Brain microvascular endothelial cell (primary cell): Measurements from ENCODE around the gene CCL19.

Experiments
- DNase-seq: peaks from one replicate; pipeline ENCODE4 v3.0.0-alpha.2; 2020
- H3K27ac ChIP-seq: fragments of 250-450 bp; sonication (Bioruptor Pico); 2 replicates; pipeline ENCODE4 v1.5.1; 2020; ENCODE audit warnings: mild to moderate bottlenecking, moderate library complexity
- H3K27me3 ChIP-seq: fragments of 250-450 bp; sonication (Bioruptor Pico); replicated peaks from 2 replicates; pipeline ENCODE4 v1.5.1; 2020; ENCODE audit warnings: mild to moderate bottlenecking
- H3K36me3 ChIP-seq: fragments of 250-450 bp; sonication (Bioruptor Pico); replicated peaks from 2 replicates; pipeline ENCODE4 v1.5.1; 2020; ENCODE audit warnings: mild to moderate bottlenecking
- H3K4me3 ChIP-seq: 2 replicates; pipeline ENCODE4 v1.5.1; 2011; ENCODE audit warnings: low read depth, mild to moderate bottlenecking, control low read depth, low read length, moderate library complexity
- in situ Hi-C: cut with HindIII; loops from 2 replicates; pipeline ENCODE4 v1.10.0; 2017; ENCODE audit warnings: low sequenced_read_pairs, low pct_ligation_motif_present
- TF ChIP-seq, protein P1 (sequence below): IDR thresholded peaks from 2 replicates; pipeline ENCODE4 v1.5.1; 2011; ENCODE audit warnings: low read depth, mild to moderate bottlenecking, moderate library complexity, low read length, control low read depth, inconsistent platforms; ENCODE audit errors: missing control alignments

CCL19 gene

DNA sequence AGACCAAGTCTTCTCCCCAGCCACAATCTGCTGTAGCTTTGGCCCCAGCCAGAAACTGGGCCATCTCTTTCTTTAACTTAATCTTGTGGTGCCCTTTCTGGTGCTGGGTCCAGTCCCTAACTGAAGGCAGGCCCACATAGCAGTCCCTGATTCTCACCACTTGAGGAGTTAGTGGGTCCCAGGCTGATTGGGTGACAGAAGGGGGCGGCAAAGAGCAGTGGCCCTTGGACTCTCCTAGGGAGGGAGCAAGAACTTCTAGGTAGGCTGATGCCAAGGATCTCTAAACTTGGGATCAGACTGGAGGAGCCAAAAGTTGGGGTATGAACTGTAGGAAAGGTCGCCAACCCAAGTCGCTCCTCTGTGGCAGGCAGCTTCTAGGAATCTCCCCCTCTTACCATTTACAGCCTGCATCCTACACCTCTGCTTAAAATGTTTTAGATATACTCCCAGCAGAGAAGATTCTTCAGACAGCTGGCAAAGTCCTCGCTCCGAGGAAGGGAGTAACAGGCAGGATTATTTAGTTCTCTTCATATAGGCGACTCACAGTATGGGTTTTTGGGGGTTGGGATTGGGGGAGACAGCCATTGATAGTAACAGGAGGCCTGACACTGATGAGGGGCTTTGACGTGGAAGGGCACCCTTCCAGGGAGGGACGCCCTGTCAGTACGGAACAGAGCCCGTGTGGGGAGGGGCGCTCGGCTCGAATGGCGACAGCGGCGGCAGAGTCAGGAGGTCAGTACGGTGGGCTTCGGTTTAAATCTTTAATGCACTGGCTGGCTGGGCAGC, 26.6 kb downstream of the CCL19 start:
- no peaks in the 10 kb centered on the region for H3K27me3 ChIP-seq
- no peak overlapping the region for H3K27ac ChIP-seq
- in situ Hi-C loops = no loop called here
- peak overlapping the region; percentile 63 for H3K4me3 ChIP-seq
- TF ChIP-seq, protein P1, sequence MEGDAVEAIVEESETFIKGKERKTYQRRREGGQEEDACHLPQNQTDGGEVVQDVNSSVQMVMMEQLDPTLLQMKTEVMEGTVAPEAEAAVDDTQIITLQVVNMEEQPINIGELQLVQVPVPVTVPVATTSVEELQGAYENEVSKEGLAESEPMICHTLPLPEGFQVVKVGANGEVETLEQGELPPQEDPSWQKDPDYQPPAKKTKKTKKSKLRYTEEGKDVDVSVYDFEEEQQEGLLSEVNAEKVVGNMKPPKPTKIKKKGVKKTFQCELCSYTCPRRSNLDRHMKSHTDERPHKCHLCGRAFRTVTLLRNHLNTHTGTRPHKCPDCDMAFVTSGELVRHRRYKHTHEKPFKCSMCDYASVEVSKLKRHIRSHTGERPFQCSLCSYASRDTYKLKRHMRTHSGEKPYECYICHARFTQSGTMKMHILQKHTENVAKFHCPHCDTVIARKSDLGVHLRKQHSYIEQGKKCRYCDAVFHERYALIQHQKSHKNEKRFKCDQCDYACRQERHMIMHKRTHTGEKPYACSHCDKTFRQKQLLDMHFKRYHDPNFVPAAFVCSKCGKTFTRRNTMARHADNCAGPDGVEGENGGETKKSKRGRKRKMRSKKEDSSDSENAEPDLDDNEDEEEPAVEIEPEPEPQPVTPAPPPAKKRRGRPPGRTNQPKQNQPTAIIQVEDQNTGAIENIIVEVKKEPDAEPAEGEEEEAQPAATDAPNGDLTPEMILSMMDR = peak; percentile 99
- no peaks in the 10 kb centered on the region for H3K36me3 ChIP-seq
- DNase-seq = peak; percentile 72

DNA sequence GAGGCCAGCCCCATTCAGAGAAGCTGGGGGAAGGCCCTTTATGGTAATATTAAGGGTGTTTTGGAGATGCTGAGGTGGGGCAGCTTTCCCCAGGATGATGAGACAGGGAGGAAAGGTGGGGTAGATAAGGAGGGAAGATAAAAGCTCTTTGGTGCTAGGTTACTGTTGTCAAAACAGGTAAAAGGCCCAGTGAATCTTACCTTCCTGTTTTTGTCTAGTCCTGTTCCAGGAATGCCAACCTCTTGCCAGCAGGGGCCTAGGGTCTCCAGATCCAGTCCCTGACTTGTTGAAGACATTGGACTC, 27.8 kb downstream of the CCL19 start:
- no peak overlapping the region for H3K4me3 ChIP-seq
- in situ Hi-C loops = no loop called here

DNA sequence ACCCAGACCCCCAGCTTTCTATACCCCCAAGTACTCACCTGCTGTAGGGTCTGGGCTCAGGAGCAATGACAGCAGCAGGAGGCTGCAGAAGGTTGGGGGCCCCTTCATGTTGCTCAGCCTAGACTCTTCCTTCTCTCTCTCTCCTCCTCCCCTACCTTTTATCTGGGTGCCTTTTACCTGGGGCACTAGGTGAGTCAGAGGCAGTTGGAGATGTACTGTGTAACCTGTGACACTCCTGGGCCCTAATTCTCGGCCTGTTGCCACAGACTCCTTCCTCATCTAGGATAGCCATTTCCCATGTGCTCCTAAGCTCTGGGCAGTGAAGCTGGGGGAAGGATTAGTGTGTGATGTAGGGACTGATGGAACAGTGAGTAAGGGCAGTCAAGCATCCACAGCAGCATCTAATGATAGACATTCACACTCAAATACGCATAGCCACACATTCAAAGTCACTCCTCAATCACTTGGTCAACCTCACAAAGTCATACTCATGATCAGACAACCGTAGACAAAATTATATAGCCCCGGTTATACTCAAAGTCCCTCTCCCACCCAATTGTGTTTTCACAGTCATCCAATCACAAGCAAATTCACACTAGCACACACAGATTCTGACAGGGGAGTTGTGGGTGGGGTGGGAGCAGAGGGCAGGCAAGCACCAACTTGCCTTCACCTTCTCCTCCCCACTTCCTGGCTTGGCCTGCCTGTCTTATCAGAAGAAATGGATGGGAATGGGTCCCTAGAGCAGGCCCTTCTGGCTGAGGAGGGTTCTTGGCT, 28.4 kb downstream of the CCL19 start, which contains the start of gene CCL27:
TSS of gene CCL27 (minus strand) at position 132 of the 777 bp plus-strand sequence. CDS start at position 108, 24 bp downstream.
- in situ Hi-C loops = no loop called here
- Histone ChIP-seq H3K4me3 (no peak within 1 kb of the TSS), H3K27me3 (no peaks in the 10 kb centered on the region), H3K36me3 (no peaks in the 10 kb centered on the region), H3K27ac (no peak within 1 kb of the TSS)
- DNase-seq = no peak
- TF ChIP-seq, protein P1 = no peak

More for the DNA sequence above, 27.8 kb downstream of the CCL19 start:
- Histone ChIP-seq H3K27ac (no peak overlapping the region), H3K27me3 (no peaks in the 10 kb centered on the region), H3K36me3 (no peaks in the 10 kb centered on the region)
- DNase-seq = no peak
- TF ChIP-seq, protein P1 = no peak

DNA sequence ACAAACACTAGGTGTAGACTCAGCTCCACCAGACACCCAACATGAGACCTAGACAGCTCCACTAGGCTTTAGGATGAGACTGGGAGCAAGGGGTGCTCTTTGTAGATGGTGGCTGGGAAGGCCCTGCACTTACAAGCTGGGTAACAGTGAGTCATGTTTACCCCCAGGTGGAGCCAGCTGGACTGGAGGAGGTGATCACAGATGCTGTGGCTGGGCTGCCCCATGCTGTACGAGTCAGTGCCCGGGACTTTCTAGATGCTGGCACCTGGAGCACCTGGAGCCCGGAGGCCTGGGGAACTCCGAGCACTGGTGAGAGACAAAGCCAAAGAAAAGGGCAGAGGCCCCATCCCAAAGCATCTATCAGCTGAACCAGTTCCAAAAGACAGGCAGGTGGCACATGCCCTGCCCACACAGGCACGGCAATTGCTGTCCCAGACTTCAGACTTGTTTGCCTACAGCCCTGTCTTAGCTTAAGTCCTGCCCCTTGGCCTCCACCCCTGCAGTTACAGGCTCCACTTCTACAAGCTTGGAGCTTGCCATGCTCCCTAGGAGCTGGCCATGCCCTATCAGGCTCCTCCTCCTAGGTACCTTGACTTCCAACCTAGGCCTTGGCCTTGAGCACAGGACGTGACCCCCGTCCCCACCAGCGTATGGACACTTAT, 31.4 kb downstream of the CCL19 start:
- Histone ChIP-seq H3K27ac (no peak overlapping the region), H3K27me3 (no peaks in the 10 kb centered on the region), H3K36me3 (no peaks in the 10 kb centered on the region), H3K4me3 (no peak overlapping the region)
- no peak for DNase-seq
- TF ChIP-seq, protein P1 = no peak
- in situ Hi-C loops = no loop called here

DNA sequence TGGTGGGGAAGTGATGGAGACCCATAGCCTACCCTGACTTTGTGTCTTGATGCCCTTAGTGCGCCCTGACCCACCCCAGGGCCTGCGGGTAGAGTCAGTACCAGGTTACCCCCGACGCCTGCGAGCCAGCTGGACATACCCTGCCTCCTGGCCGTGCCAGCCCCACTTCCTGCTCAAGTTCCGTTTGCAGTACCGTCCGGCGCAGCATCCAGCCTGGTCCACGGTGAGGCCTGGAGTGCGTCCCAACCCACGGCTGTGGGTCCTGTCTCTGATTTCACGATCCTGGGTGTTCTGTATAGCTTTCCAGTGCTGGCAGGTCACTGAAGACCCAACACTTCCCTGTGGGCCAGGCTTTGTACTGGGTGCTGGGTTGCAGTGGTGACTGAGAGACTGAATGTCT, 32.6 kb downstream of the CCL19 start:
- Histone ChIP-seq H3K36me3 (no peaks in the 10 kb centered on the region), H3K27me3 (no peaks in the 10 kb centered on the region), H3K4me3 (no peak overlapping the region), H3K27ac (no peak overlapping the region)
- in situ Hi-C loops = no loop called here
- no peak for DNase-seq
- TF ChIP-seq, protein P1 = no peak
